HG03378 (cell line): ENCODE measurements around the gene KCND3.

ENCODE experiments used
- ATAC-seq: cut with Tn5 transposase; IDR thresholded peaks from one replicate; pipeline ENCODE4 v1.9.1; 2021; ENCODE audit warnings: mild to moderate bottlenecking, moderate library complexity; ENCODE audit not compliant: unreplicated experiment

Gene KCND3

DNA sequence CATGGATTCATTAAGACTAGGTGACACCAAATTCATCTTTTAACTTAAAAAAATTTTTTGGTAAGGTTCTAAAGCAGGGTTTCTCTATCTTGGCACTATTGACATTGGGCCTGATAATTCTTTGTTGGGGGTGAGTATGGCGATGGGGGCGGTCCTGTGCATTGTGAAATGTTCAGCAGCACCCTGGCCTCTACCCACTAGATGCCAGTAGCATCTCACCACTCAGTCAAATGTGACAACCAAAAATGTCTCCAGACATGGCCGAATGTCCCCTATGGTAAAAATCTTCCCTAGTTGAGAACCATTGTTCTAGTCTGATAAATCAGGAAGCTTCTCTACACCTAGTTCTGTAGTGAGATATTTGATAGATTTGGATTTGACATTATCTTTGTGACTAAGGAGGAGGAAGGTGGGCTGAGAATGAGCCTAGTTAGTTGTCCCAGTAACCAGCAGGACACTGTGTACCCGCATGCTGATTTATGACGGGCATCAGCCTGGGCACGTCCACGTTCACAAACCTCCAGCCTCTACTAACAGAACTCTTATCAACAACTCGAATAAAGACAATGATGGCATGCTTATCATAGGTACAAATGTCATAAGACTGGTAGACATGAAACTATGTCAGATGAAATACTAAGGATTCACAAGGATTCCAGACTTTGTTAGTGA is 104.6 kb downstream of the KCND3 start:
- no peak for ATAC-seq

DNA sequence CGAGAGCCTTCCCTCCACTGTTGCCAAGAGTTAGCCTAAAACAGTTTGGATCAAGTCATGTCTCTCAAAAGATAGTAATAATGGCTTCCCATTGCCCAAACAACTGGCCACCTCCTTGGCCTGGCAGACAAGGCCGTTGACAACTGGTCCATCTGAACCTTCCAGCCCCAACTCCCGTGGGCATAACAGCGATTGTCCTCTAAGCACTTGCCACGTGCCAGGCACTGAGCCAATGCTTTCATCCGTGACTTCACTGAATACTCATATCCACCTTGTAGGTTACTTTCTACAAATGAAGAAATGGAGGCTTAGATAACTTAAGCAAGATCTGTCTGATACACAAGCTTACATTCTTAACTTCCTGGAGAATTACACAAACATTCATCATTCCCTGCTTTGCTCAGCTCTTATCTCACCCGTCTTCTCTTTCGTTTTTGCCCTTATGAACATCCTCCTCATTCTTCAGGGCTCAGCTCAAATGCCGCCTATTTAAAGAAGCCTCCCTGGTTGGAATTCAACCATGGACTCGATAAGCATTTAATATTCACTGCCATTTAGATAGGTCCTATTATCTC is 106.4 kb downstream of the KCND3 start:
- ATAC-seq = no peak

DNA sequence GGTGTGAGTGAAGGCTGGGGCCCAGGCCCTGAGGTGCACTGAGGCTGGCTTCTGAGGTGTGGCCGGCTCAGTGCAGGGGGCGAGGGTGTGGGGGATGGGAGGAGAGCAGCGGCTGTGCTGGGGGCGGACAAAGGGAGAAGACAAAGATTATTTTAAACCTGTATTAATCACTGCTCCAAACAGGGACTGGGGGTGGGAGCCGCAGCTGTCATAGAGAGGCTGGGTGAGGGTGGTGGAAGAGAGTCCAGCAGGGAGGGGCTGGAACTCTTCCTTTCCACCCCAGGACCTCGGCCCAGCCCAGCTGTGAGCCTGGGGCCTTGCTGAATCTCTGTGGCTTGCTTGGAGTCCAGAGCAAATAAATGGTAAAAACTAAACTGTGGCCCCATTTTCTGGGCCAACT is 106.9 kb downstream of the KCND3 start:
- no peak for ATAC-seq

DNA sequence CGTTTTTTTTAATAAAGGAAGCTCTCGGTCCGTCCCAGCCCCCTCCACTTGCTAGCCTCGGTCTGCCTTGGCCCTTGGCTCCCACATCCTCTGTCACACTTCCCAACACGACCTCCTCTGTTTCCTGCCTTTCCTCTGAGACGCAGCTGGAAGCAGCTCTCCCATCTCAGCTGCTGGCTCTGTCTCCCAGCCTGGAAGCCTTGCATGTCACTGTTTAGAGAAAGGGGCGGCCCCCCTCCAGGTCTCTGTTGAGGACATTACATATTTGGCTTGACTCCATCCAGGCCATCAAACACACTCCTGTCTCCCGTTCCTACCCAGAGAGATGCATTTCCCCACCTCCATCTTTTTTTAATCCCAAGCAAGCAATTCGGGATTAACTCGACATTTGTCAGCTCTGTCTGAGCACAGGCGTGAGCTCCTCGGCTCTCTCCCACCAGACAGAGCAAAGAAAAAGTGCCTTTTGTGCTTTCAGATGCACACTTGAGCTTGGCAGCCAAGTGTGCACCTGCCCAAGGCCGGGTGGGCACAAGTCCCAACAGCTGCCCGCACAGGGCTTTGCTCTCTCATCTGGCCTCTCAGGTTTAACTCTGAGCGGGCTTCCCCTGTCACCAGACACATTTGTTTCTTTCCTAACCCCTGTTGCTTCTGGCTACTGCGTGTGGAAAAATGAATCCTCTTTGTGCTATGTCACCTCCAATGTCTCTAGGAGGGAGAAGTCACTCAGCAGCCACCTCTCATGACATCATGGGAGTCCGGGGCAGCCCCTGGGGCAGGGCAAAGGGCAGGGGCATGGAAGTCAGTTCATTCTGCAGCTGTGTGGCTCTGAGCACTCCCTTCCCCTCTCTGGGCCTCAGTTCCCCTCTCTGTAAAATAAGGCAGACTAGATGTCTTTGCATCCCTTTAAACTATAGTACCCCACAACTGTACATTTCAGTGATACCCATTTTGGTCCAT is 108.3 kb downstream of the KCND3 start:
- no peak for ATAC-seq

DNA sequence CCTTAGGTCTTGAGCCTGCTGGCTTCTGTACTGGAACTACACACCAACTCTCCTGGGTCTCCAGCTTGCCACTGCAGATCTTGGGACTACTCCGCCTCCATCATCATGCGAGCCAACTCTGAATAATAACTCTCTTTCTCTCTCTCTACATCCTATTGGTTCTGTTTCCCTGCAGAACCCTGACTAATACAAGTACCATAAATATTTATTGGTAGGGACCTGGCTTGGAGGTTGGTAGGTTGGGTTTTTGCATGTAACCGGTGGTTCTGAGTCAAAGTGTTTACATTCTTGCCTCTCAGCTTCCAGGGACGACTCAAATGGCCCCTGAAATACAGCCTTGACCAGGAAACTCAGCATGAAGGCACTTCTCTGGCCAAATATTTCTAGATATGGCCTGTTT is 110.4 kb downstream of the KCND3 start:
- no peak for ATAC-seq

DNA sequence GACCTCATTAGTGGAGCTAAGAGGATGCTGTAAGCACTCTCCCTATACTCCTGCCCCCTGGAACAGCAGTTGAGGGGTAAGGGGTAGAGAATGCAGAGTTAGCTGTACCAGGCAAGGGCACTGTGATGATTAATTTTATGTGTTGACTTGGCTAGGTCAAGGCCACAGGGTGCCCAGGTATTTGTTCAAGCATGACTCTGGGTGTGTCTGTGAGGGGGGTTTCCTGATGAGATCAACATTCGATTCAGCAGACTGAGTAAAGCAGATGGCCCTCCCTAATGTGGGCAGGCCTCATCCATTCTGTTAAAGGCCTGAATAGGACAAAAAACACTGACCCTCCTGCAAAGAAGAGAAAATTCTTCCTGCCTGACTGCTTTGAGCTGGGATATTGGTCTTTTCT is 110.8 kb downstream of the KCND3 start:
- ATAC-seq = no peak

DNA sequence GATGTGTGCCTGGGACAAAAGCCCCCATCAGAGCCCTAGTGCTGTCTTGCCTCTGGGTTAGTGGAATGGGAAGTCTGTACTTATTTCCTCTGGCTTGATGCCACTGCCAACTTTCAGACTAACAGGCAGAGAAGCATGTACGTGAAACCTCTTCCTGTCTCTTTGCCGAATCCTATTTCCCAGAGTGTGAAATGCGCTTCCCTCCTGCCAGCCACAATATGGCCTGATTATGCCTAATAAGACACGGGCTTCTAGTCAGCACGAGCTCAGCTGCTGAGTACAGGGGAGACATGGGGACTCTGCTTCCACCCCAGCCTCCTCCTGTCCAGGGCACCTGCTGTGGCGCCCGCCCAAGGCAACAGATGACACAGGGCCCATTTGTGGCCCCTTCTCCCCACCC is 111.4 kb downstream of the KCND3 start:
- ATAC-seq = no peak

DNA sequence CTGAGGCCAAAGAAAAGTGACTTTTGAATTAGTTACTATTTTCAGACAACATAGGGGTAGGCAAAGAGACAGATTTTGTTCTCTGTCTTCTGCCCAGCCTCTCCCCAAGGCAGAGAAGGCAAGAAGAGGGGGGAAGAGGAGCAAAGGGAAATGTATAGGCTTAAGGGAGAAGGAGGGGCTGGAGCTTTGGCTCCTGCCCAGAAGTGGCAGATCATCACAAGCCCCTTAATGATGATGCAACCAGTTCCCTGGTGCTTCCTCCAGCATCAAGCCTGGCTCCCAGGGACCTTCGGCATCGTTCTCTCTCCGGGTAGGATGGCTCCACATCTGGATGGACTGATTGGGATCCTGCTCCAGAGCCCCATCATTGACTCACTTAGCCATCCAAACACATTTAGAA is 112.8 kb downstream of the KCND3 start:
- no peak for ATAC-seq

DNA sequence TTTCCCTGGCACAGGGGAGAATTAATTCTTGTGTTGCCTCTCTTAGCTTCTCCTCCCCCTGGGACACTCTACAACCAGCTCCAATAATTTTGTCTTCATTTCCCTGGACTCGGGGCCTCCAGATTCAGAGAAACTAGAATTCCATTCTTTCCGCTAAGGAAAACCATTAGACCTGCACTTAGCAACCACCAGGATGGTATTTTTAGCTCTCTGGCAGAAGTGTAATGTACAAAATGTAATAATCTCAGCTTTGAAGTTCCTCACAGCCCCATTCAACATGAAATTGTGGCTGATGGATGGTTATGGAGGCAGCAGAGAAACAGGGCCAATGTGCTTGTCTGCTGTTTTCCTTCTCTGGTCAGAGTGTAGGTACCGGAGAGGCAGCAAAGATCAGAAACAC is 113.8 kb downstream of the KCND3 start:
- no peak for ATAC-seq

DNA sequence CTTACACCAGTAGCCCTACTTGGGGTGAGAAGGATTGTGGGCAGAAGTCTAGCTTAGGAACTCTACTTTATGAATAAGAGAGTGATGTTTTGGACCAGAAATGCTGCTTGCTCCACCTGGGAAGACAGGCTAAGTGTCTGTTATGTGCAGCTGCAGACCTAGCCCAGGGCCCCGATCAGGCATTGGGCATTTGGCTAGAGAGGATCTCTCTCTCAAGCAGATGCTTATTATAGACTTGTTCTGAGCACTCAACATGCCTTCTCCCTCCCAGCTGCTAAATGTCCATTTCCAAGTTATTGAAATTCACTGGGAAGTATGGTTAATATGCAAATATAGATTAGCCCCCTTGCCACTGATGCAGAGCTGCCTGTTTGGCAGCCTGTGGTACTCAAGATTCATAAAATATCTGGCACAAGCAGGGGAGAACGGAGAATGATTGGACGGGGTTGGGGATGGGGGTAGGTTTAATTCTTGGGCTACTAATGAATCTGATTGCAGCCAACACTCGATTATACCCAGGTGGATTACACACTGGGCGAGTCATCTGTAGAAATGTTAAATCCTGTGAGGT is 115.9 kb downstream of the KCND3 start:
- no peak for ATAC-seq

DNA sequence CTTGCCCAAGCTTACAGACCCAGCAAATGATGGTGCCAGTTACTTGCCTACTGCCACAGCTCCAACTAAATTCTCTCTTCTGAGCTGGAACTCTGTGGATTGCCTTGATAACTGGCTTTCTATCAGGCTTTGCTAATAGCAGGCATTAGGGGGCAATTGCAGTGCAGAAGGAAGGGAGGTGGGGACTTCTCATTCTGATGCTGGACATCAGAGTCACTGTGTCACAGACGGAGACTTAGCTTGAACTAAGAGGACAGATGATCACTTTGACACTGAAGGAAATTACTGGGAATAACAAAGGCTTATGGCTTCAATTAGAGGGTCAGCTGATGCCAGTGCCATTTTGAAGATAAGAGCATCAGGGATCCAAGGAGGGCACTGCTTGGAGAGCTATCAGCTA is 119.3 kb downstream of the KCND3 start:
- no peak for ATAC-seq

DNA sequence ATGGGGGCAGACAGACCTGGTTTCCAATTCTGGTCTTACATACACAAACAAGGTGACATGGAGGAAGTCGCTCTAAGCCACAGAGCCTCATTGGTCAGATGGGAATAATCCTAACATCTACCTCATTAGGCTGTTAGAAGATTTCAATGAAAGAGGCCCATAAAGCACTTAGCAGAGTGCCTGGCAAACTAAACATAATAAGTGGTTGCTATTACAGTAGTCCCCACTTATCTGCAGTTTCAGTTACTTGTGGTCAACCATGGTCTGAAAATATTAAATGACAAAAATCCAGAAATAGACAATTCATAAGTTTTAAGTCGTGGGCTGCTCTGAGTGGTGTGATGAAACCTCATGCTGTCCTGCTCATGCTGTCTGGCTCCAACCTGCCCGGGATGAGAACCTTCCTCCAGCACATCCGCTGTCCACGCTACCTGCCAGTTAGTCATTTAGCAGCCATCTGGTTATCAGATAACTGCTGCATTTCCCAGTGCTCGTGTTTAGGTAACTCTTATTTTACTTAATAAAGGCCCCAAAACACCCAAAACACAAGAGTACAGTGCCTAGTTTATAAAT is 121.5 kb downstream of the KCND3 start:
- ATAC-seq = no peak

DNA sequence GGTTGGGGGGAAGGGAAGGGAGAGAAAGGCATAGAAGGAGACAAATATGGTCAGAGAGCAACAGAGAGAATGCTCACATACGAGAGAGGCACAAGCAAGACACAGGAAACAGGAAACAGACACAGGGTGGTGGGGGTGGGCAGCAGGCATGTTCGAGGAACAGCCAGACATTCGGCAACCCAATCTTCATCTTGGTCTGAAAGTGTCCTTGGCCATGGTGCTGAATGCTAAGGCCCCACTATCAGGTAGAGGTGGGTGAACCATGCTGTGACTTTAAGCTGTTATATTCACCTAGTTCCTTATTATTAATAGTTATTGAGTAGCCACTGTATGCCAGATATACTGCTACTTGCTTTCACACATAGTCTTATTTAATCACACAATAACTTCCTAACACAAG is 124.6 kb downstream of the KCND3 start:
- ATAC-seq = no peak

DNA sequence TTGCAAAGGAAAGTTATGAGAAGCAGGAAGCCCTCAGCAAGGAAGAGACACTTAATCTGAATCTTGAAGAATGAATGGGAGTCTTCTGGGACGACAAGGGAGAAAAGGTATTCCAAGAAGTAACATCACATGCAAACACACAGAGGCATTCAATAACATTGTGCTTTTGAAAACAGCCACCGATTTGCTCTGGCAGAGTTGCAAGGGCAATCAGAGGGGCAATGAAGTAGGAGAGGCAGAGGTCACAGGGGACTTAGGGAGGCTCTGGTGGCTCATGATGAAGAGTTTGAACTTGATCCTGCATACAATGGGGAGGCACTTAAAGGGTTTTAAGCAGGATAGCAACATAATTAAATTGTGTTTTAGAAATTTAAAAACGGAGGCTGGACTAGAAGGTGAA is 126.1 kb downstream of the KCND3 start:
- no peak for ATAC-seq

DNA sequence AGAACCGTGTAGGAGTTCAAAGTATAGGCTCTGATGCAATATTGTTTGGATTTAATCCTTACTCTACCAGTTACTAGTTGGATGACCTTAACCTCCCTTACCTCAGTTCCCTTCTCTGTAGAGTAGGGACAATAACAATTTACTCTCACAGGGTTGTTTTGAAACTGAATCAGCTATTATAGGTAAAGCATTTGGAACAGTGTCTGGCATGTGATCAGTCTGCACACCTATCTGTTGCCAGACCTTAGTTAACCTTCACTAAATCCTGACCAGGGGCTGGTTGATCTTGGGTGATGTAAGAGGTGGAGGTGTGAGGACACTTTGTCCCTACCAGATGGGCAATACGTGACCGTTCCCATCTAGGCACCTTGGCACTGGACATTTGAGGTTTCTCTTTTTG is 126.9 kb downstream of the KCND3 start:
- ATAC-seq = no peak

DNA sequence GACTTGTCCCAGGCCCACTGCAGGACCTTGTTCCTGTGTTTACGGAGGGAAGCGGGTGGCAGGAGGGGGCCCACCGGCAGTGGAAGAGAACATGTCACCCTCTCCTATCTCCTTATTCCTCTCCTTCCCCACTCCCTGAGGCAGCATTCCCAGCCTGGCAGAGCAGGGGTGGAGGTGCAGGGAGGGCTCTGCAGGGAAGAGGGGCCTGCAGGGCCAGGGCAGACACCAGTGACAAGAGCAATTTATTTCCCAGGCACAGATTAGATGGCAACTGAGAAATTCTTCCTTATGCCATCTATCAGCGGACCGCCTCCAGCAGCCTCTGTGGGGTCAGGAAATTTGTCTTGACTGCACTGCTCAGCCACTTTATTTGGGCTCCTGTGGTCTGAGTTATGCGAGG is 127.9 kb downstream of the KCND3 start:
- ATAC-seq = no peak

DNA sequence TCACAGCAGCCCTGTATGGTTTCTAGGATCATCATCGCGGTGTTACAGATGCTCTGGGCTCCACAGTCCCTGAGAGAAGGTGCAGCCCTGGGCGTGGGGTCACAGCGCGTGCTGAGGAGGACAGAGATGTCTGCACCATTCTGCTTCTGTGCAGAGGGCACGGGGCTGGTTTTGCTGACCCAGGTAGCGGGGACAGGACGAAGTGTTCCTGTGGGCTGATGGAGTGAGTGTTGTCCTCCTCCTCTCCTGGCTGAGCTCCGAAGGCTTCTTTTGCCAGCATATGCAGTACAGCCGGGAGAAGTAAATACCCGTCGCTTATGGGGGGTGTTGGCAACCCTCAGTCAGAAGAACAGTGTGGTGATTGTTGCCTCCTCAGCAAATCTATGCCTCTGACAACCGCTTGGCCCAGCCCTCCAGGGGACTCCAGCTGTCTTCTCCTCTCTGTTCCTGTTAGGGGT is 132.2 kb downstream of the KCND3 start:
- ATAC-seq = no peak

DNA sequence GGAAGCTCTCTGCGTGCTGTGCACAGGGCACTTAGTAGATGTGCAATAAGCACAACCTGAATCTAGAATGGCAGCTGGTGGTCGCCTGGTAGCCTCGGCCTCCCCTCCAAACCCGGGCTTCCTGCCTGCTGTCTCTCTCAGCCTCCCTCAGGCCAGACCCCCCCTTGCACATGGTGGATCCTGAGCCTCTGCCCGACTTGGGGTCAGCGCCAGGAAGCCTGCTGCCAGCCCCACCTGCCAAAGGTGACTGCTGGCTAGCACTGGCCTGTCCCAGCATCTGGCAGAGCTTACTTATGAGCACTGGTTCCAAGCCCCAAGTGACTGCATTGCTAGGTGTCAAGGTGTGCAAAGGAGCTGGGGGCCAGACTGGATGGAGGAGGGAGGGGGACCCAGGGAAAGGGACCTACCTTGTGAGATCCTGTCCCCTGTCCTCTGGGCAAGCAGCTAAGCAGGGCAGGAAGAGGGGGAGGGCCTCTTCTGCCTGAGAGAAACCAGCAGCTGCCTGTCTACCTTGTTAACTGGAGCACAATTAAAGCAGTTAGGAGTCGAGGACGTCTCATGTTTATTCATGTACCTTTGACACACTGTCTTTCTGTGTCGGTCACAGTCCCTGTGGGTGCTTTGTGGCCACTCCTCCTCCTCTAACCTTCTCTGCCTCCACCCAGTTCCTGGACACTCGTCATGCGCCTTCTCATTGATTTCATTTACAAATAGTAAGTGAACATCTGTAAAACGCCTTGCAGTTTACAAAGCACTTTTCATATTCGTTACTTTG is 132.9 kb downstream of the KCND3 start:
- no peak for ATAC-seq

DNA sequence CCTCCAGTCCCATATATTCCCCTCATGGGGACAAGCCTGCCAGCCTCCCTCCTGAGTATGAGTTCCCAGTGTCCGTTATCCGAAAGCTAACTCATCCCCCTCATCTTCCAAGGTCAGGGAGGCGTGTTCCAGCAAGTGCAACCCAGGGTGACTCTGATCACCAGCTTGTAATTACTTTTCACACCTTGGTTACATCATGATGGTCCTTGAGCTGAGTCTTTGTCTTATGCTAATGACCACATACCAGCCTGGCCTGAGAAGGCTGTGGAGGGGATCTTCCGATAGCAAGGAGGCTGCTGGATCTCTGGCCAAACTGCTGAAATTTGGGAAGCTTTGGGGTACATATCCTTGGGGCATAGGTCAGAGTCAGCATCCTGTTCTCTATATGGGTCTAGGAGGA is 134.2 kb downstream of the KCND3 start:
- ATAC-seq = no peak

DNA sequence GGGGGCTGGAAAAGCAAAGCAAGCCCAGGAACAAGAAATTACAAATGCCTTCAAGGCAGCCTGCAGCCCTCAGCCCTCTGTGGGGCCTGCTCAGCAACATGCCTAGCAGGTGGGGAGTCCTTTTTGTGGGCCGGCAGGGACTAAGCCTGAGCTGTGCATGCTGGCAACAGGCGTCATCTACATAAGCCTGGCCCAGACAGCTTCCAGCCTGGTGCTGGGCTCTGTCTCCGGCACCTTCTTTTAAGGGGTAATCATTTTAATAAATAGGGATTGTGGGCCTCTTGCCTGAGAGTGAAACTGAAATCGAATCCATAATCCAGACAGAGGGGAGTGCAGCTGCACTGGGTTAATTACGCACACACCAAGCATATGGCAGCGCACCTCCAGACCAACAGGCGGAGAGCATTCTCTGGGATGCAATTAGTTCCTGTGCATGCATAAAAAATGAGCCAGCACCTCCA is 137.2 kb downstream of the KCND3 start:
- ATAC-seq = no peak
